Fibroblast of lung (primary cell): ENCODE measurements around the gene SNRNP200. TPM values are rescaled to one million over a fixed set of nuclear protein-coding genes. Genes with fewer than 3 reads are reported as not detected.

Experiments
- DNase-seq, 2 donors: peaks; one replicate each; pipeline versions ENCODE4 v3.0.0 to v3.0.0-alpha.2; 2010; ENCODE audit warnings: low read depth in 2 of 2
- H2AFZ ChIP-seq: 2 replicates; pipeline ENCODE4 v1.5.1; 2012; ENCODE audit warnings: low read length, control low read depth, inconsistent platforms
- H3K27ac ChIP-seq: 2 replicates; pipeline ENCODE4 v1.5.1; 2011; ENCODE audit warnings: low read length, control low read depth; ENCODE audit not compliant: insufficient read depth
- H3K27me3 ChIP-seq: 2 replicates; pipeline ENCODE4 v1.5.1; 2011; ENCODE audit warnings: mild to moderate bottlenecking, low read length; ENCODE audit not compliant: control insufficient read depth, insufficient read depth
- H3K36me3 ChIP-seq: 2 replicates; pipeline ENCODE4 v1.5.1; 2011; ENCODE audit warnings: low read length; ENCODE audit not compliant: control insufficient read depth, insufficient read depth
- H3K4me1 ChIP-seq: 2 replicates; pipeline ENCODE4 v1.5.1; 2011; ENCODE audit warnings: low read length; ENCODE audit not compliant: control insufficient read depth, insufficient read depth; ENCODE audit errors: extremely low read depth
- H3K4me2 ChIP-seq: 2 replicates; pipeline ENCODE4 v1.5.1; 2011; ENCODE audit warnings: low read length, control low read depth; ENCODE audit not compliant: insufficient read depth; ENCODE audit errors: extremely low read depth
- H3K4me3 ChIP-seq, 4 experiments: fragments of 200-600 bp in 1 of 4; sonication (generic) in 1 of 4; replicated peaks in 1 of 4; 2 replicates each; pipeline ENCODE4 v1.5.1; 2011 to 2016; ENCODE audit warnings: low read length in 4 of 4, low read depth in 3 of 4, mild to moderate bottlenecking in 3 of 4, control low read depth in 2 of 4, inconsistent platforms in 1 of 4, mixed read lengths in 1 of 4; ENCODE audit not compliant: insufficient read depth in 1 of 4; ENCODE audit errors: control extremely low read depth in 1 of 4
- H3K79me2 ChIP-seq: 2 replicates; pipeline ENCODE4 v1.5.1; 2012; ENCODE audit warnings: mild to moderate bottlenecking, low read length, inconsistent platforms; ENCODE audit not compliant: control insufficient read depth, insufficient read depth
- H3K9ac ChIP-seq: 2 replicates; pipeline ENCODE4 v1.5.1; 2011; ENCODE audit warnings: mild to moderate bottlenecking, low read length, control low read depth; ENCODE audit not compliant: insufficient read depth
- H3K9me3 ChIP-seq: 2 replicates; pipeline ENCODE4 v1.5.1; 2012; ENCODE audit warnings: low read depth, low read length; ENCODE audit not compliant: control insufficient read depth, insufficient read depth
- H4K20me1 ChIP-seq: 2 replicates; pipeline ENCODE4 v1.5.1; 2011; ENCODE audit warnings: low read length; ENCODE audit not compliant: control insufficient read depth, insufficient read depth; ENCODE audit errors: extremely low read depth
- EZH2 ChIP-seq: IDR thresholded peaks from 2 replicates; pipeline ENCODE4 v1.5.1; 2012; ENCODE audit warnings: low read length, control low read depth, mild to moderate bottlenecking; ENCODE audit errors: missing control alignments
- polyA plus RNA-seq, 2 donors: library from polyadenylated mRNA; depleted of rRNA in 1 of 2; stranded (reverse) in 1 of 2; unstranded in 1 of 2; fragments of >200 nt; gene quantifications; 2 replicates each; pipeline ENCODE4 v1.2.1, GENCODE V29; 2011 to 2012; ENCODE audit warnings: missing spikeins in 1 of 2
- total RNA-seq: library from RNA; depleted of rRNA; stranded (reverse); fragments of >200 nt; gene quantifications from 2 replicates; pipeline ENCODE4 v1.2.1, GENCODE V29; 2014
- TF ChIP-seq, protein P1 (sequence below), 2 donors: IDR thresholded peaks in 1 of 2; conservative IDR thresholded peaks in 1 of 2; 1 replicate in 1 of 2; 2 replicates in 1 of 2; pipeline ENCODE4 v1.5.1; 2011 to 2012; ENCODE audit warnings: low read length in 2 of 2, control low read depth in 1 of 2, inconsistent platforms in 1 of 2, low read depth in 1 of 2, mild to moderate bottlenecking in 1 of 2

SNRNP200 gene
- total and polyA plus RNA-seq, 2 donors (not counting 1 experiment from before 2014, with no cell fraction given), result 49.4 to 65.0 TPM

GRCh38 chr2:96353606-96354101, 48.3 kb upstream of the SNRNP200 start:
- Histone ChIP-seq H4K20me1 (no peaks in the 10 kb centered on the region), H2AFZ (no peak overlapping the region), H3K27ac (peak overlapping the region; percentile 60), H3K9me3 (no peaks in the 10 kb centered on the region), H3K9ac (no peak overlapping the region), H3K79me2 (no peaks in the 10 kb centered on the region), H3K4me2 (no peak overlapping the region), H3K27me3 (no peaks in the 10 kb centered on the region), H3K36me3 (peaks cover 3% of the 10 kb centered on the region), H3K4me3 (no peak overlapping the region), H3K4me1 (peaks cover 5% of the 10 kb centered on the region)
- TF ChIP-seq, protein P1, sequence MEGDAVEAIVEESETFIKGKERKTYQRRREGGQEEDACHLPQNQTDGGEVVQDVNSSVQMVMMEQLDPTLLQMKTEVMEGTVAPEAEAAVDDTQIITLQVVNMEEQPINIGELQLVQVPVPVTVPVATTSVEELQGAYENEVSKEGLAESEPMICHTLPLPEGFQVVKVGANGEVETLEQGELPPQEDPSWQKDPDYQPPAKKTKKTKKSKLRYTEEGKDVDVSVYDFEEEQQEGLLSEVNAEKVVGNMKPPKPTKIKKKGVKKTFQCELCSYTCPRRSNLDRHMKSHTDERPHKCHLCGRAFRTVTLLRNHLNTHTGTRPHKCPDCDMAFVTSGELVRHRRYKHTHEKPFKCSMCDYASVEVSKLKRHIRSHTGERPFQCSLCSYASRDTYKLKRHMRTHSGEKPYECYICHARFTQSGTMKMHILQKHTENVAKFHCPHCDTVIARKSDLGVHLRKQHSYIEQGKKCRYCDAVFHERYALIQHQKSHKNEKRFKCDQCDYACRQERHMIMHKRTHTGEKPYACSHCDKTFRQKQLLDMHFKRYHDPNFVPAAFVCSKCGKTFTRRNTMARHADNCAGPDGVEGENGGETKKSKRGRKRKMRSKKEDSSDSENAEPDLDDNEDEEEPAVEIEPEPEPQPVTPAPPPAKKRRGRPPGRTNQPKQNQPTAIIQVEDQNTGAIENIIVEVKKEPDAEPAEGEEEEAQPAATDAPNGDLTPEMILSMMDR (conservative IDR thresholded peaks at IDR 0.05 in 1 of 2, IDR thresholded peaks at IDR 0.05 in 1 of 2; ENCODE audit: low read depth in 1 of 2, low read length in 2 of 2), result no peak
- TF ChIP-seq EZH2, result no peak
- DNase-seq, result peak in 1 of 2 donors; percentile 56

DNA sequence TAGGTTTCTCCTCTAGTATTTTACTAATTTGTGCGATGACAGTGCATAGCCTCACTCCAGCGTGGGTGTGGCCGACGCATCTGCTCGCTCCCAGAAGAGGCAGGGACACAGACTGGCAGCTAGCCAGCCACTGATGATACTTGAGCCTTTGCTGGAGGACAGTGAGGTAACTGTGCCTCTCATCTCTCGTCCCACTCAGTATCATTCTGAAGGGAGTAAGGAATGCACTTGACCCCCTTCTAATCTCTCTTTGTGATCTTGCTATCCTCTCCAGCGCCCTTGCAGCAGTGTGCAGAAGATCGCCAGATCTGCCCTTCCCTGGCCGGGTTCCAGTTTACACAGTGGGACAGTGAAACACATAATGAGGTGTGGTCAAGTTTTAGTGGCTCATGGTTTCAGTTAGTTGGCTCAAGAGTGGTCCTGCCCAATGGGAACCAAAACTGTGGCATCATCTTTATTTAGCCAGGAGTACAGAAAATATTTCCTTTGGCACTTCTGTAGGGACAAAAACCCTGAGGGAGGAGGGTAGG, 47.8 kb upstream of the SNRNP200 start:
- Histone ChIP-seq H3K27ac (peak overlapping the region; percentile 60), H3K4me2 (no peak overlapping the region), H3K27me3 (no peaks in the 10 kb centered on the region), H3K9me3 (no peaks in the 10 kb centered on the region), H3K9ac (no peak overlapping the region), H3K4me3 (no peak overlapping the region), H3K36me3 (peaks cover 3% of the 10 kb centered on the region), H2AFZ (peak overlapping the region; percentile 53), H3K4me1 (peaks cover 5% of the 10 kb centered on the region), H4K20me1 (no peaks in the 10 kb centered on the region), H3K79me2 (no peaks in the 10 kb centered on the region)
- no peak for TF ChIP-seq EZH2
- TF ChIP-seq, protein P1 (conservative IDR thresholded peaks at IDR 0.05 in 1 of 2, IDR thresholded peaks at IDR 0.05 in 1 of 2; ENCODE audit: low read depth in 1 of 2, low read length in 2 of 2), result no peak
- no peak for DNase-seq

- H3K9me3 ChIP-seq, result no peaks in the 10 kb centered on the region
- H3K79me2 ChIP-seq, result peaks cover under 1% of the 10 kb centered on the region
- no peak overlapping the region for H3K9ac ChIP-seq
- H3K4me2 ChIP-seq, result no peak overlapping the region
- H2AFZ ChIP-seq, result no peak overlapping the region
- H3K36me3 ChIP-seq, result peaks cover 9% of the 10 kb centered on the region
- no peak overlapping the region for H3K27ac ChIP-seq
- peaks cover 3% of the 10 kb centered on the region for H3K4me1 ChIP-seq
- H4K20me1 ChIP-seq, result no peaks in the 10 kb centered on the region
- H3K4me3 ChIP-seq, result no peak overlapping the region
- no peaks in the 10 kb centered on the region for H3K27me3 ChIP-seq
- TF ChIP-seq EZH2, result no peak
- TF ChIP-seq, protein P1 (conservative IDR thresholded peaks at IDR 0.05 in 1 of 2, IDR thresholded peaks at IDR 0.05 in 1 of 2; ENCODE audit: low read depth in 1 of 2, low read length in 2 of 2), result no peak
- DNase-seq, result no peak
These were observed 42.0 kb upstream of the SNRNP200 start for GRCh38 chr2:96347395-96347794.
